ENCODE data around the gene APOBEC3A.
"Not testable (repeated sequence)": the region's sequence is repeated elsewhere in the genome, so short reads cannot be mapped to it uniquely, and the experiment has no call there.

- TF ChIP-seq, protein P1, sequence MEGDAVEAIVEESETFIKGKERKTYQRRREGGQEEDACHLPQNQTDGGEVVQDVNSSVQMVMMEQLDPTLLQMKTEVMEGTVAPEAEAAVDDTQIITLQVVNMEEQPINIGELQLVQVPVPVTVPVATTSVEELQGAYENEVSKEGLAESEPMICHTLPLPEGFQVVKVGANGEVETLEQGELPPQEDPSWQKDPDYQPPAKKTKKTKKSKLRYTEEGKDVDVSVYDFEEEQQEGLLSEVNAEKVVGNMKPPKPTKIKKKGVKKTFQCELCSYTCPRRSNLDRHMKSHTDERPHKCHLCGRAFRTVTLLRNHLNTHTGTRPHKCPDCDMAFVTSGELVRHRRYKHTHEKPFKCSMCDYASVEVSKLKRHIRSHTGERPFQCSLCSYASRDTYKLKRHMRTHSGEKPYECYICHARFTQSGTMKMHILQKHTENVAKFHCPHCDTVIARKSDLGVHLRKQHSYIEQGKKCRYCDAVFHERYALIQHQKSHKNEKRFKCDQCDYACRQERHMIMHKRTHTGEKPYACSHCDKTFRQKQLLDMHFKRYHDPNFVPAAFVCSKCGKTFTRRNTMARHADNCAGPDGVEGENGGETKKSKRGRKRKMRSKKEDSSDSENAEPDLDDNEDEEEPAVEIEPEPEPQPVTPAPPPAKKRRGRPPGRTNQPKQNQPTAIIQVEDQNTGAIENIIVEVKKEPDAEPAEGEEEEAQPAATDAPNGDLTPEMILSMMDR (IDR thresholded peaks at IDR 0.05) = not testable (repeated sequence)
- not testable (repeated sequence) for TF ChIP-seq POLR2A, EP300 (IDR thresholded peaks at IDR 0.05)
These were observed 1.2 kb downstream of the APOBEC3A start for GRCh38 chr22:38958651-38958943.
